ENCODE measurements around the gene BOC.
A peak's percentile ranks its signal among the peaks of the same experiment; 100 is the strongest.

The BOC gene

DNA sequence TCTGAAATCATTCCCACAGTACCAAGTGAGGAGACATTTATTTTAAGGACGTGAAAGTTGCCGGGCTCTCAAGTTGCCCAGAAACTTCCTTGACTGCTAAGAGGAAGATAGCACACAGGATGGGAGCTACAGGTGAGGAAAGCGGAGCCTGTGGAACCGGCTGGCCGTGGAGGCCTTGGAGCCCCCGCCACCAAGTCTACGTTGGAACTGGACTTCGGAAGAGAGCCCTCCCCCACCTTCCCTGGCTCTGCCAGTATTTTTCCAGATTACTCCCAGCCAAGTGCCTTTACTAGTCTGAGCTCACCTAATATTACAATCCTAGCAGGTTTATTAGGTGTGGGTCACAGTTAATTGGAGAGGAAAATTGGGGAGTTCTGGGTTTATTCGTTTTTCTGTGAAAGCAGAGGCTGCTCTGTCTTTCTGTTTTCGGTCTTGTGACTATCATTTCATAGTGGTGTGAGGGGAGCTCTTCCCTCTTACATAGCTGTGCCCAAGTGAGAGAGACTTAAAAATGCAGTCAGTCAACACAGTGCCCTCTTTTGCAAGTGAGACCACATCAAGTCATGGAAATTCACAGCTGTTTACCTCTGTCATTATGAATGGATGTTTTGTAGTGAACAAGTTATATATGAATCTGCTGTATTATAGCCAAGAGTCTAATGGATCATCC lies 6.8 kb downstream of the BOC start:
- TF ChIP-seq, protein P1, sequence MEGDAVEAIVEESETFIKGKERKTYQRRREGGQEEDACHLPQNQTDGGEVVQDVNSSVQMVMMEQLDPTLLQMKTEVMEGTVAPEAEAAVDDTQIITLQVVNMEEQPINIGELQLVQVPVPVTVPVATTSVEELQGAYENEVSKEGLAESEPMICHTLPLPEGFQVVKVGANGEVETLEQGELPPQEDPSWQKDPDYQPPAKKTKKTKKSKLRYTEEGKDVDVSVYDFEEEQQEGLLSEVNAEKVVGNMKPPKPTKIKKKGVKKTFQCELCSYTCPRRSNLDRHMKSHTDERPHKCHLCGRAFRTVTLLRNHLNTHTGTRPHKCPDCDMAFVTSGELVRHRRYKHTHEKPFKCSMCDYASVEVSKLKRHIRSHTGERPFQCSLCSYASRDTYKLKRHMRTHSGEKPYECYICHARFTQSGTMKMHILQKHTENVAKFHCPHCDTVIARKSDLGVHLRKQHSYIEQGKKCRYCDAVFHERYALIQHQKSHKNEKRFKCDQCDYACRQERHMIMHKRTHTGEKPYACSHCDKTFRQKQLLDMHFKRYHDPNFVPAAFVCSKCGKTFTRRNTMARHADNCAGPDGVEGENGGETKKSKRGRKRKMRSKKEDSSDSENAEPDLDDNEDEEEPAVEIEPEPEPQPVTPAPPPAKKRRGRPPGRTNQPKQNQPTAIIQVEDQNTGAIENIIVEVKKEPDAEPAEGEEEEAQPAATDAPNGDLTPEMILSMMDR (IDR thresholded peaks at IDR 0.05), result no peak

DNA sequence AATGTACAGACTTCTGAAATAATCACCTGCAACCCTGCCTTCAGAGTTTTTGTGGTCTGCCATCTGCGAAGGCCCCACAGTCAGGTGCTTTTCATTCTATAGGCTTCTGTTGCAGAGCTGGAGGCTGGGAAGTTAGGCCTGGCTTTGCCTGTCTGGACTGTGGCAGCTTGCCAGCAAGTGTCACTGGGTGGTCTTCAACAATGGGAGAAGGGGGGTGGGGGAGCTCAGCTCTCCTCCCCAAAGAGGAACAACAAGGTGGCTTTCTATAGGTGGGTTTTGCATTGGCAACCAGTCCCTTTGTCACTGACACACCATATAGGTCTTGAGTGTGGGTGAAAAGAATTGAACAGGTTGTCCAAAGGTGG lies 7.3 kb downstream of the BOC start:
- no peak for DNase-seq (ENCODE audit: low spot score)
- Histone ChIP-seq H3K4me3 (no peak overlapping the region), H3K27ac (no peak overlapping the region)
- TF ChIP-seq, protein P1 (IDR thresholded peaks at IDR 0.05), result no peak

More for the DNA sequence above, 6.8 kb downstream of the BOC start:
- DNase-seq (ENCODE audit: low spot score), result no peak
- Histone ChIP-seq H3K27ac (no peak overlapping the region), H3K4me3 (no peak overlapping the region)

DNA sequence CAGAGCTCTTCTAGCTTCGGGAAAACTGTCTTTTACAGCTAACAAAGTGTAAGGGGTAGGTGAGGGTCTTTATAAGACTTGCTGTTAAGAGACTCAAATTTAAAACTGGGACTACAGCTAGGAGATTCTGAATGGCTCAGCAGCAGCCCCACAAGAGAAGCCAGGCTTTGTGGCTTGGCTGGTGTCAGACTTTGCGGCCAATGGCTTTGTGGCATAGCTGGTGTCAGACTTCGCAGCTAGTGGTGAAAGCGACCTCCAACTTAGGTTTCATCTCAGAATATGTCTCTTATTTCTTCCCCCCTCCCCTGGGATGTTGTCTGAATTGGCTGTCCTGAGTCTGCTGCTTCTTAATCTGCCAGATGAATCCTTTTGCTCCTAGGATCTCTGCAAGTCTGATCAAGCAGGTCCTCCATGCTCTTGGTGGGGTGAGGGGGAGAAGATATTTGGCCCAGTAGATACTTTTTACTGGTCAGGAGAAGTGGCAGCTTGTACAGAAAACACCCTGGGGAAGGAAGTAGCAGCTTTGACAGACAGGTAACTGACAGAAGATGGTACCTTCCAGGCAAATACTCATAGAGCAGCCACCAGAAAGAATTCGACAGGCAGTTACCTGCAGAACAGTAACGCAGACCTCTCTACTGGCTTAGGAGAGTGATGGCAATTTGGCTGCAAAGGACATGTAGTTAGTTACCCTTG lies 8.4 kb downstream of the BOC start:
- no peak for DNase-seq (ENCODE audit: low spot score)
- Histone ChIP-seq H3K27ac (no peak overlapping the region), H3K4me3 (no peak overlapping the region)
- TF ChIP-seq, protein P1 (IDR thresholded peaks at IDR 0.05), result no peak

DNA sequence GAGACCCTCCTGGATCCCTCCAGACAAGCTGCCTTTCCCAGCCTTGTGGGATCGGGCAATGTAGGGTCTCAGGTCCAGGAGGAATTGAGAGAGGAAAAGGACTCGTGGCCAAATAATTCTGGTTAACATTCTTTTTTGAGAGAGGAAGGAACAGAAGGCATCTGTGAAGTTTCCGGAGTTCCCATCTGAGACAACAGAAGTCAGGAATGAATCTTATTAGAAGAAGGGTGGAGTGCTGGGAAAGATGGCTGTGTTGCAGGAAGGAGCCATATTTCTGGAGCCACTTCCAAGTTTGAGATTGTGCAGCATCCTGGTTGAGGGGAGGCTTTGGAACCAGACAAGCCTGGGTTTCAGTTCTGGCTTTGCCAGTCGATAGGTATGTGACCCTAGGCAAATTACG lies 9.4 kb downstream of the BOC start:
- DNase-seq (ENCODE audit: low spot score), result no peak
- TF ChIP-seq, protein P1 (IDR thresholded peaks at IDR 0.05), result no peak
- H3K27ac ChIP-seq, result peak overlapping the region in 1 of 2 donors; percentile 0
- H3K4me3 ChIP-seq, result no peak overlapping the region

DNA sequence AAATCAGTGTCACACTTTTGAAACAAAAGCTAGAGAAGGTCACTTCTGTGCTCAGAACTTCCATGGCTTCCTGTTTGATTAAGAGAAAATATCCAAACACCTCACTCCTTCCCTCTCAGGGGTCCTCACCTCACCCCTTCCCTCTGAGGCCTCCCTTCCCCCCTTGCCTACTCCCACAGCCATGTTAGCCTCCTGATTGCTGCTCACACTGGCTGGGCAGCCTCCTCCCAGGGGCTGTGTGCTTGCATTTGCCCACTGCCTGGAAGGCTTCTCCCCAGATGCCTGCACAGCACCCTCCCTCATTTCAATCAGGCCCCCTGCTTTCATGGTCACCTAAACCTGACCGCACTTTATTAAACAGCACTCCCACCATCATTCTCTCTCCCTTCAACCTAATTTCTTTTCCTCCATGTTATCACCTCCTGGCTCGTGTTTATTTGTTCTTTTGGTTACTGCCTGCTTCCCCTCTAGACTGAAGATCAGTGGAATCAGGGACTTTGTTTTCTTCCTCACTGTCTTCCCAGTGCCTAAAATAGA lies 10.4 kb downstream of the BOC start:
- TF ChIP-seq, protein P1 (IDR thresholded peaks at IDR 0.05), result no peak
- Histone ChIP-seq H3K4me3 (no peak overlapping the region), H3K27ac (peak overlapping the region in 1 of 2 donors; percentile 17)
- DNase-seq (ENCODE audit: low spot score), result no peak

DNA sequence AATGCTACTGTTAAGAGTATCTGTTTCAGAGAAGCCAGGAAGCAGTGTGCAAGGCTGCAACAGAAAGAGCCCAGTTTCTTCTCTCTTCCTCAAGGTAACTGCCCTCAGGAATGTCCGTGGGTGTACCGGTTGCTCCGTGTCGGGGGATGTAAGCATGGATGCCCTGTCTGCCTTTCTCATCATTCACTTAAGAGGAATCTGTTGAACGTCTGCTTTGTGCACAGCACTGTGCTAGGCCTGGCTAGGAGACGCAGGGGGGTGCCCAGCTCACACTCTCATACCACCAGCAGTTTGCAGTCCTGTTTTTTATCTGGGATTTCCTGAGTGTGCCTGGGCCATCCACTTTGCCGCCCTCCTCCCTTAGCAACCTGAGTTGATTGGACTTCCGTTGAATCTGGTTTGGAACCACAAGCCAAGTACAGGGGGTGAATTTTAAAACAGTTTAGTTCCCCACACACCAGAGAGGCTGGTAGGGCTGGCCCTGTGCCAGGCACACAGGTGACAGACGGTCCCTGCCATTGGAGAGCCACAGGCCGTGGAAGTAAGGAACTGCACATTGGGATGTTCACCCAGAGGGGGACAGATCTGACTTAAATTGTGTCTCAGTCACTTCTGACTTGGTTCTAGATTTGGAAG lies 11.2 kb downstream of the BOC start:
- TF ChIP-seq, protein P1 (IDR thresholded peaks at IDR 0.05), result no peak
- DNase-seq (ENCODE audit: low spot score), result no peak
- H3K4me3 ChIP-seq, result no peak overlapping the region
- no peak overlapping the region for H3K27ac ChIP-seq
